Glomerular endothelial cell (primary cell): ENCODE data around the gene VDAC2. TPM values are rescaled to one million over a fixed set of nuclear protein-coding genes. Genes with fewer than 3 reads are reported as not detected.
"Not testable (repeated sequence)": the region's sequence is repeated elsewhere in the genome, so short reads cannot be mapped to it uniquely, and the experiment has no call there.

Experiments
- DNase-seq: peaks from one replicate; pipeline ENCODE4 v3.0.0-alpha.2; 2011; ENCODE audit warnings: low read depth, low spot score; ENCODE audit errors: extremely low read depth
- total RNA-seq: library from RNA; depleted of rRNA; stranded (reverse); fragments of >200 nt; gene quantifications from 2 replicates; pipeline ENCODE4 v1.2.3, GENCODE V29; 2015

Gene VDAC2
- total RNA-seq, 1 donor from 2014 or later = 143 TPM

DNA sequence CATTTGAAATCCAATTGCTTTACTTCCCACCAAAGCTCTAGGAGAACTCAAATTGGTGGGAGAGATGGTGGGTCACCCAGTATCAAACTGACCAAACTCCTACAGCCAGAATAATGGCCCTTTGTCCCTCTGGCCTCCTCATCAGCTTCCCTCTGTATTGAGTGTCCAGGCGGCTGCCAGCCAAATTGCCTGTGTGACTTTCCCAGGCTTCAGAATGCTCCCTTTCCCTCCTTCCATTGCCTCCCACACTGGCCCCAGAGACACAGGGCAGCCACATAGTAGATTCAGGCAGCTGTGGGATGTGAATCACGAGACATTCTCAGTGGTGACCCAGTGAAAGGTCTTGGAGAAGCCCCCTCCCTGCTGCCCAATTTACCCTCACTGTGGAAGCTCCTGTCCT lies 12.7 kb upstream of the VDAC2 start:
- no peak for DNase-seq

GRCh38 chr10:75199949-75200348 lies 10.6 kb upstream of the VDAC2 start:
- not testable (repeated sequence) for DNase-seq

DNA sequence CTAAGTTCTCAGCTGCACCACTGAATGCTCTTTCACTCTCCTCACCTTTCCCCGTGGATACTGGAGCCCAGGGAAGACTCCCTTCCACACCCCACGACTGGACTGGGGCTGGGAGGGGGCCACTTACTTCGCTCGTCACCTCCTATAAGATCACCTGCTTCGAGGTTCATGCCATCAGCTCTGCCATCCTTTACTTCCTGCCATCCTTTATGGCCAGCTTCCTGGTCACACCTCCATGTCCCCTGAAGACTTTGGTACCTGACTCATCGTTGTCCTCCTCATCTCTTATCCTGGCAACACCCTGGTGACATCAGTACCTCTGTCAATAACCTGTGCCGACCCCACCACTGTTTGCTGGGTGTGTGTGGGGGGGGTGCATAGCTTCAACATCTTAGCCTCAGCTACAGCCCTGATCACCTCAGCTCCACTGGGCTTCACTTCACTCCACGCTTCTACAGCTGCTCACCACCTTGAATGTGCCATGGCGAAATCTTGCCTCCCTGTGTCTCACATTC lies 8.7 kb upstream of the VDAC2 start:
- no peak for DNase-seq

DNA sequence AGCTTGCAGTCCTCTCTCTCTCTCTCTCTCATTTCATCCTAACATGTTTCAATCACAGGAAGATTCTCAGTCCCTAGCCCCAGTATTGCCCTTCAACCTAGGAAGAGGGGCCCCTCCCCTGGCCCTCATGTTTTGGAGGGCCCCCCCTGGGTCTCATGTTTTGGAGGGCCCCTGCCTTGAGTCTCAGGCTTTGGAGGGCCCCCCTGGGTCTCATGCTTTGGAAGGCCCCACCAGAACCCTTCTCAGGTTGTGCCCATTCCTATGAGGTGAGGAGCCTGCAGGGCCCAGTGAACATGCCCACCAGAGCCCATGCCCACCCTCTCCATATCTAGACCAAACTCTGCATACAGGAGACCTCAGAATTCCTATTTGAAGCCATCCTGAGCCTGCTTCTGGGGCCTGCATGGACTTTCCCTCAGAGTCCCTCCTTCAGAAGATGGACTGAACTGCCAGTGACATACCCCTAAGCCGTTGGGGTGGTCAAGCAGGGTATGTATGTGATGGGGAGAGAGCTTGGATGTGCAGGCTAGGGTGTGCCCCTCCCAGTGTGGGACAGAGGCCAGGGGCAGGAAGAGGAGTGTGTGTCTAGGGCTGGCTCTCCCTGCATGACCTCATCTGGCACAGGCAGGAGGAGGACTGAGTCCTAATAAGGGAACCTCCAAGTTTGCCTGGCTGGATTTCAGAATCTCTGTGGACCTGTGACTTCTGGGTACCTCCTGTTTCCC lies 8.1 kb upstream of the VDAC2 start:
- no peak for DNase-seq

- not testable (repeated sequence) for DNase-seq
These were observed 7.5 kb upstream of the VDAC2 start for GRCh38 chr10:75203046-75203620.

- no peak for DNase-seq
These were observed 6.9 kb upstream of the VDAC2 start for GRCh38 chr10:75203724-75204123.

- DNase-seq = no peak
These were observed 4.7 kb upstream of the VDAC2 start for GRCh38 chr10:75205908-75206307.

DNA sequence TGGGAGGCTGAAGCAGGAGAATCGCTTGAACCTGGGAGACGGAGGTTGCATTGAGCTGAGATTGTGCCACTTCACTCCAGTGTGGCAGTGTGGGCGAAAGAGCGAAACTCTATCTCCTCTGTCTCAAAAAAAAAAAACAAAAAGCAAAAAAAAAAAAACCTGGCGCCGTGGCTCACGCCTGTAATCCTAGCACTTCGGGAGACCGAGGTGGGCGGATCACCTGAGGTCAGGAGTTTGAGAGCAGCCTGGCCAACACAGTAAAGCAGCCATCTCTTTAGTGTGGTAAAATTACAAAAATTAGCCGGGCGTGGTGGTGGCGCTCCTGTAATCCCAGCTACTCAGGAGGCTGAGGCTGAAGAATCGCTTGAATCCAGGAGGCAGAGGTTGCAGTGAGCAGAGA lies 4.0 kb upstream of the VDAC2 start:
- not testable (repeated sequence) for DNase-seq

DNA sequence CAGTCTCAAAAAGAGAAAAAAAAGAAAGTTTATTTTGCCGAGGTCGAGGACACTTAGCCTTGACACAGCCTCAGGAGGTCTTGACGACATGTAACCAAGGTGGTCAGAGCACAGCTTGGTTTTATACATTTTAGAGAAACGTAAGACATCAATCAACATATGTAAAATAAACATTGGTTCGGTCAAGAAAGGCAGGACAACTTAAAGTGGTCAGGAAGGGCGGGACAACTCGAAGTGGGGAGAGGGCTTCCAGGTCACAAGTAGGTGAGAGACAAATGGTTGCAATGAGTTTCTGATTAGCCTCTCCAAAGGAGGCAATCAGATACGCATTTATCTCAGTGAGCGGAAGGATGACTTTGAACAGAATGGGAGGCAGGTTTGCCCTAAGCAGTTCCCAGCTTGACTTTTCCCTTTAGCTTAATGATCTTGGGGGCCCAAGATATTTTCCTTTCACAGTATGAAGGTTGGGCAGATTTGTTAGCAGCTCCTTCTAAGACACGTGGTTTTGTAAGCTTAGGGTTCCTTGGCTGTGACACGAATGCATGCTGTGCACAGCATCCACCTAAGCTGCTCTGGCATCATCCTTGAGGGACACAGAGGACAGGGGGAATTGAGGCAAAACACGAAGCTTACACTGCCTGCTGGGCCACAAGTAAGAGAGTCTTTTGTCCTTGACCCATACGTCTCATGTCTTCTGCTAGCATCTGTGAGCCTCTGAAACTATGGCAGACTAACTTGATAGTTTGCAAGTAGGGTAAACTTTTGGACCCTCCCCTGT lies 3.3 kb upstream of the VDAC2 start:
- DNase-seq = no peak

- DNase-seq = no peak
These were observed 2.8 kb upstream of the VDAC2 start for GRCh38 chr10:75207857-75208144.

DNA sequence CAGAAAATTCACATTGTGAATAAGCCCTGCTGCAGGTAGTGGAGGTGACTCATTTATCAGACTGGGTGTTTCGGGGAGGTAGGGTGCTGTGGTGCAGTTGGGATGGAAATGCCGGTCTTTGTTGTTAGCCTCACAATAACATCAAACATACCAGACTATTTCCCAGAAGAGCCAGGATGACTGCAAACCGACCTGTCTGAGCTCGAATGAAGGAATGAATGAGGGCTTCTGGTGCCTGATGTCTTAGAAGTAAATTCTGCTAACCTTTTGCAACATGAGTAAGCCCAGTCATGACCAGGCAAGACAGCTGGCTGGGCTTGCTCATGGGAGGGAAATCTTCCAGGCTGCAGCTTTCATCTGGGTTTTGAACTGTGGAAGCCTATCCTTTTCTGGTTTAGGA lies 2.4 kb upstream of the VDAC2 start:
- DNase-seq = no peak

DNA sequence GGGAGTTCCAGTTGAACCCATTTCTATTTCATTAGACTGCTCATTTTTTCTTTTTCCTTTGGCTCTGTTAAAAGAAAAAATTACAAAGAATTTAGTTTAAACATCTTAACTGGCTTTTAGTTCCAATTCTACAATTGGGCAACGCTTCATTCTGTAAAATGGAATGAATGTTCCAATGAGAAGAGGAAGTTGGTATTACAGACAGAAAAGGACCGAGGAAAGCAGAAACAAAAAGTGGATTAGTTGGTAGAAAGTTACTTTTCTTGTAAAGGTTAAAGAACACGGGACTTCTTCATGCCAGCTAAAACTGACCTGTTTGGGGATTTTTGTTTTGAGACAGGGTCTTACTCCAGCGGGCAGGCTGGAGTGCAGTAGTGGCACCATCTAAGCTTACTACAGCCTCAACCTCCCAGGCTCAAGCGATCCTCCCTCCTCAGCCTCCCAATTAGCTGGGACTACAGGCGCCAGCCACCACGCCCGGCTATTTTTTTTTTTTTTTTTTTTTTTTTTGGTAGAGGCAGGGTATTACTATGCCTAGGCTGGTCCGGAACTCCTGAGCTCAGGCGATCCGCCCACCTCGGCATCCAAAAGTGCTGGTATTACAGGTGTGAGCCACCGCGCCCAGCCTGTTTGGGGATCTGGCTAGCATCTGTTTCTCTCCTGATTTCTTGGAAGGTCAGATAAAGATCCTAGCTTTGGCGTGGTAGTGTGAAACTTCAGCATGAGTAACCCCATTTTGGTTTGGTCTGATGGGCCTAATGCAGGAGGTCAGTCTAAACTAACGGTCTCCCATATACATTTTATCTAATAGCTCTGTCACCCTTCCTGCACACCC lies 1.3 kb upstream of the VDAC2 start:
- no peak for DNase-seq

DNA sequence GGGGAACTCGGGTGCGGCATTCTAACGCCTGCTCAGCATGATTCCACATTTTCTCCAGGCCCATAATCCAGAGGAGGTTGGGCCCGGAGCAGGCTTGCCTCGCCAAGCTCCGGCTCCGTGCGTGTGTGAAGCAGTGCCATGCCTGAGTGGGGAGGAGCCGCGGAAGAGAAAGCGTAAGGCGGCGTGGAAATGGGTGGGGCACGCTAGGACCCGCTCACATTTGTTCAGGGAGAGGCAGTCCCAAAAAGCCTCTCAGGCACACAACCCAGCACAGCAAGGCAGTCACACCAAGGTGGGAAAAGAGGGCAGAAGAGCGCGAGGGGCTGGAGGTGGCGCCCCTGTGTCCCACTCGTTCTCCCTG lies 695 bp upstream of the VDAC2 start:
- DNase-seq = no peak

DNA sequence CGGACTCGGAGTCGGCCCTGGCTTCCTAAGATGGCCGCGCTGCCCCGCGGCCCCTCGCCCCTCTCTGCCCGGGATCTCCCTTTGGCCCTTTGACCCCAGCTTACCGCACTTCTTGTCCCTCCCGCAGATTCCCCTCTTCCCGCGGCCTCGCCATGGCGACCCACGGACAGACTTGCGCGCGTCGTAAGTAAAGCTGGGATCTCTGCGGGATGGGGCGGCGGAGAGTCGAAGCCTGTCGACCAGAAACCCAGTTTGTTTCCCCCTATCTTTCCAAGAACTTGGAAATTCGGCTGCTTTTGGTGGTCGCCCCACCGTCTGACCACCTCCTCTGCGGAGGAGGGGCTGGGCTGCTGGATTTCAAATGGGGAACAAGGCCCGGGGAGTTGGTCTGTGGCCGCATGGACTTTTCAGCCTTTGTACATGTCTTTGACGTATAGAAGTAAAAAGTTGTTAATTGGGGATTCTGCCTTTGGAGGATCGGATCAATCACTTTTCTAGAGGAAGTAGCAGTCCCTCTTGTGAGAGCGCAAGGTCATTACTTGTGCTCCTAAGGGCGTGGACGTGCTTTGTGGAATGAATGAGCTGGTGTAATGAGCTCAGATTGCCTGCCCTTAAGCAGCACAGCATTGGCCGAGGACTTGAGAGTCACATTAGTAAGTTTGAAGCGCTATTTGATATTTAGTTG lies 553 bp downstream of the VDAC2 start:
- no peak for DNase-seq

DNA sequence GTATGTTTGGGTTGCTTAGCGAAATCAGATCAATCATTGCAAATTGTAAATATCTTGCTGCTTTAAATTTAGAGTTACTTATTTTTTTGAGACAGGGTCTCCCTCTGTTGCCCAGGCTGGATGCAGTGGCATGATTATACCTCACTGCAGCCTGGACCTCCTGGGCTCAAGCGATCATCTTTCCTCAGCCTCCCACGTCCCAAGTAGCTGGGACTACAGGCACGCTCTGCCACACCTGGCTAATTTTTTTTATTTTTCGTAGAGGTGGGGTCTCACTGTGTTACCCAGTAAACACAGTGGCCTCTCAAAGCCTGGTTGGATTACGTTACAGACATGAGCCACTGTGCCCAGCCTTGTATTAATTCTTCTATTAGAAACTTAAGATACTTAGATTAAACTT lies 1.7 kb downstream of the VDAC2 start:
- DNase-seq = no peak

- no peak for DNase-seq
These were observed 9.7 kb downstream of the VDAC2 start for GRCh38 chr10:75220274-75220673.

DNA sequence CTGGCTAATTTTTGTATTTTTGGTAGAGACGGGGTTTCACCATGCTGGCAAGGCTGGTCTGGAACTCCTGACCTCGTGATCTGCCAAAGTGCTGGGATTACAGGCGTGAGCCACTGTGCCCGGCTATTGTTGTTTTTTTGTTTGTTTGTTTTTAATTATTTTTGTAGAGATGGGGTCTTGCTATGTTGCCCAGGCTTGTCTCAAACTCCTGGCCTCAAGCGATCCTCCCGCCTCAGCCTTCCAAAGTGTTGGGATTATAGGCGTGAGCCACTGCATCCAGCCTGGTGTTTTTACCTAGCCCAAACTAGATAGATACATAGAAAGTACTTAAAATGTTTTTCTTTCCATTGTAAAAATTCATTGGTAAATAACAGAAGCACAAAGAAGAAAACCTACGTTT lies 10.9 kb downstream of the VDAC2 start:
- not testable (repeated sequence) for DNase-seq

DNA sequence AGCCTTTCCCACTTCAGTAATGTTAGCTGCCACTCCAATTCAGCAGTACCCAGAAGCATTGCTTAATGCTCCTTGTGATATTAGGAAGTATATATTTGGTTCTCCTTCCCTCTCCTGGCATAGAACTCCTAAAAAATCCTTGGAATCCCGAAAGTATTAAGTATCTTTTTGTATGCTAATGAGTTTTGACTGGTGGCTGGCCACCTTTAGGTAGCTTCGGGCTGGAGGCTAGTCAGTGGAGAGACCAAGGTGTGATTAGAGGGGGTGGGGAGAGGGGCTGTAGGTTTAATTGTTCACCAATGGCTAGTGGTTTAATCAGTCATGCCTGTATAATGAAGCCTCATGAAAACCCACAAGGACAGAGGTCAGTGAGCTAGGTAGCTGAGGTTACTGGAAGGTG lies 12.9 kb downstream of the VDAC2 start:
- no peak for DNase-seq

DNA sequence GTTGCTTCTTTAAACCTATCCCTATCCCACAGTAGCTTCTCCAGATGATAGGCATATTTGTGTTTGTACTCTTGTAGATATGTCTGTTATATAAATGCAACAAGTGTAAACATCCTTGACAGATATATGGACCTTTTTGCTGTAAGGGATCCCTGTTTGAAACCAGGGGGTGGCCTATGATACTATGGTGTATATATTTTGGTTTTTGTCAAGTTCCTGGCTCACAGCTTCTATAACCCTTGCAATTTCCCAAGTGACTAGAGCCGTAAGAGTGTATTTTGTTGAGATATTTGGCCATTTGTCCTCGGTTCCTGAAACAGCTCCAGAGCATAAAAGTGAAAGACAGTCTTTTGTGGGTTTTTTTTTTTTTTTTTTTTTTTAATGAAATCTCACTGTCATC lies 15.5 kb downstream of the VDAC2 start:
- no peak for DNase-seq

DNA sequence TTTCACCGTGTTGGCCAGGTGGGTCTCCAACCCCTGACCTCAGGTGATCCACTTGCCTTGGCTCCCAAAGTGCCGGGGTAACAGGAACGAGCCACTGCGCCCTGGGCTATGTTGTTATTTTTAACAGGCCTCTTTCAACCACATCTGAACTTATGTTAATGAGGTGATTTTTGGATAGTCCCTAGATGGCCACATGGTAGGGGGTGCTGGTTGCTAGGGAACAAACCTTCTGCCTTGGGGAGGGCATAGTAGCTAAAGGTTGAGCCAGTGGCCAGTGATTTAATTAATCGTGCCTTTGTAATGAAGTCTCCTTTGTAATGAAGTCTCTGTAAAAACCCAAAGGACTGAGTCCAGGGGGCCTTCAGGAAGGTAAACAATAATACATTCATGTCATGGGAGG lies 16.1 kb downstream of the VDAC2 start:
- DNase-seq = no peak

GRCh38 chr10:75228278-75228677 lies 17.7 kb downstream of the VDAC2 start:
- DNase-seq = no peak
